AG04450 (cell line): Measurements from ENCODE around the gene KRT15. TPM values are rescaled to one million over a fixed set of nuclear protein-coding genes. Genes with fewer than 3 reads are reported as not detected.

Source experiments
- CTCF ChIA-PET: fragments of 300-600, 350-600 bp; formaldehyde crosslinking; extraction: SDS; loops from one replicate; lab custom pipeline; 2022; ENCODE audit warnings: antibody characterized with exemption, inconsistent platforms; lab: Charles Lee
- POLR2A ChIA-PET: fragments of 350-600 bp; formaldehyde crosslinking; extraction: SDS; loops from one replicate; lab custom pipeline; 2021; ENCODE audit warnings: antibody characterized with exemption, inconsistent platforms; lab: Yijun Ruan, JAX
- DNase-seq: peaks from one replicate; pipeline ENCODE4 v3.0.0-alpha.2; 2011; ENCODE audit warnings: low read depth, low spot score
- H3K27ac ChIP-seq: one replicate; pipeline ENCODE4 v1.5.1; 2012; ENCODE audit warnings: low read depth, low read length, control low read depth
- H3K27me3 ChIP-seq: one replicate; pipeline ENCODE4 v1.6.0; 2012; ENCODE audit warnings: low read length; ENCODE audit not compliant: control insufficient read depth, insufficient read depth
- H3K4me3 ChIP-seq: 2 replicates; pipeline ENCODE4 v1.5.1; 2011; ENCODE audit warnings: mild to moderate bottlenecking, low read depth, low read length, control low read depth
- H3K9me3 ChIP-seq: 2 replicates; pipeline ENCODE4 v1.5.1; 2012; ENCODE audit warnings: low read length; ENCODE audit not compliant: control insufficient read depth, insufficient read depth
- polyA plus RNA-seq: library from polyadenylated mRNA; depleted of rRNA; stranded (reverse); fragments of >200 nt; gene quantifications from 2 replicates; pipeline ENCODE4 v1.2.3, GENCODE V29; 2011
- TF ChIP-seq, protein P1 (sequence below): IDR thresholded peaks from 2 replicates; pipeline ENCODE4 v1.5.1; 2011; ENCODE audit warnings: low read depth, low read length, control low read depth, inconsistent platforms

Gene KRT15
- polyA plus RNA-seq, 1 experiment = 1.4 TPM

DNA sequence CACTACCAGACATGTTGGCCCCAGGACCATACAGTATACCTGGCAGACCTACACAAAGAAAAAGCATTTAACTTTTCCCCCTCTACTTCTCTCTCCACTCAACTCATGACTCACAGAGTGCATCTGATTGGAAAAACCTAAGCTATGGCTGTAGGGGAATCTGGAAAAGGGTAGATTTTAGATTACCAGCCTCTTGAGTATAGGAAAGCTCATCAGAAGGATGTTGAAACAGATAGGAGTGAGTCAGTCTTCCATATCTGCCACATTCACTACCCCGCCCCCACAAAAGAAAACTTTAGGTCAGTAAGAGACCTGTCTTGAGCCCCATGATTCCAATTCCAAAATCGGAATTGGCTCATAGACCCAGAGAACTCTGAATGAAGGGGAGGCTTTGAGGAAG lies 40.9 kb upstream of the KRT15 start:
- CTCF ChIA-PET = interaction anchor here (2.1 to 2.6 kb wide), 2 partner anchors 11 to 89 kb away, joined by 15 to 55 read pairs; no protein-coding TSS in a partner anchor
- H3K9me3 ChIP-seq = no peaks in the 10 kb centered on the region
- no peak overlapping the region for H3K4me3 ChIP-seq
- POLR2A ChIA-PET = no interaction called here
- TF ChIP-seq, protein P1, sequence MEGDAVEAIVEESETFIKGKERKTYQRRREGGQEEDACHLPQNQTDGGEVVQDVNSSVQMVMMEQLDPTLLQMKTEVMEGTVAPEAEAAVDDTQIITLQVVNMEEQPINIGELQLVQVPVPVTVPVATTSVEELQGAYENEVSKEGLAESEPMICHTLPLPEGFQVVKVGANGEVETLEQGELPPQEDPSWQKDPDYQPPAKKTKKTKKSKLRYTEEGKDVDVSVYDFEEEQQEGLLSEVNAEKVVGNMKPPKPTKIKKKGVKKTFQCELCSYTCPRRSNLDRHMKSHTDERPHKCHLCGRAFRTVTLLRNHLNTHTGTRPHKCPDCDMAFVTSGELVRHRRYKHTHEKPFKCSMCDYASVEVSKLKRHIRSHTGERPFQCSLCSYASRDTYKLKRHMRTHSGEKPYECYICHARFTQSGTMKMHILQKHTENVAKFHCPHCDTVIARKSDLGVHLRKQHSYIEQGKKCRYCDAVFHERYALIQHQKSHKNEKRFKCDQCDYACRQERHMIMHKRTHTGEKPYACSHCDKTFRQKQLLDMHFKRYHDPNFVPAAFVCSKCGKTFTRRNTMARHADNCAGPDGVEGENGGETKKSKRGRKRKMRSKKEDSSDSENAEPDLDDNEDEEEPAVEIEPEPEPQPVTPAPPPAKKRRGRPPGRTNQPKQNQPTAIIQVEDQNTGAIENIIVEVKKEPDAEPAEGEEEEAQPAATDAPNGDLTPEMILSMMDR = no peak
- H3K27me3 ChIP-seq = peaks cover 42% of the 10 kb centered on the region
- H3K27ac ChIP-seq = no peak overlapping the region
- DNase-seq = no peak

DNA sequence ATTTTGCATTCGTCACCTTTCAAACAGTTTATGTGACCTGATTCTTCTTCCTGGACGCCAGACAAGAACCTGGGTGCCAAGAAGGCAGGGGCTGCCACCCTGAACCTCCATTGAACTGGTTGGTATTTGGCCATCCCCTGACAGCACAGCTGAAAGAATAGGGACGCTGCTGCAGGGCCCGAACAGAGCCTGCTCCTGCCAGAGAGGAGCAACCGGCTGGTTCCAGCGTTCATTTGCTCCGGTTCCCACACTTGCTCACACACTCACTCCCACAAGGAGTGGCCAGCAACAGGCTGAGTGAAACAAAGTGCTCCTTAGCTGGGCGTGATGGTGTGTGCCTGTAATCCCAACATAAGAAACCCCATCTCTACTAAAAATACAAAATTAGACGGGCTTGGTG lies 38.2 kb upstream of the KRT15 start:
- TF ChIP-seq, protein P1 = no peak
- Histone ChIP-seq H3K9me3 (no peaks in the 10 kb centered on the region), H3K4me3 (no peak overlapping the region), H3K27me3 (peaks cover 23% of the 10 kb centered on the region), H3K27ac (no peak overlapping the region)
- POLR2A ChIA-PET = no interaction called here
- no peak for DNase-seq
- CTCF ChIA-PET = interaction anchor here (0.9 to 2.6 kb wide), 4 partner anchors 8 to 106 kb away, joined by 3 to 55 read pairs (median 6); no protein-coding TSS in a partner anchor

DNA sequence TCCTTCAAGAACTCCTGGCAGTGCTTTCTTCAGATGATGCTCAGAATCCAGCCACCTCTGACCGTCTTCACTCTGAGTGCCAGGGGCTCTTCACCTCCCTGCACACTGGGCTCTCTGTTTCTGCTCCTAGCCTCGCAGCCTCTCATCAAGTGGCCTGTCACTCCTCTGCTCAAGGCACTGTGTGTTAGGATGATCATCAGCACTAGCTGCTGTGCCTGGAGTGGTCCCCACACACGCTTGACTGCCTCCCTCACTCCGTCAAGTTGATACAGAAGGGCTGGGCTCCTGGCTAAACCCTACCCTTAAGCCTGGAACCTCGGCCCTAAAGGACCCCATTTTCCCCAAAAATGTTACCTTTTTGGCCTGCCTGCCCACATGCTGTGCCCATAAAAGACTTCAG lies 37.6 kb upstream of the KRT15 start:
- DNase-seq = no peak
- Histone ChIP-seq H3K4me3 (no peak overlapping the region), H3K9me3 (no peaks in the 10 kb centered on the region), H3K27ac (no peak overlapping the region), H3K27me3 (peaks cover 19% of the 10 kb centered on the region)
- POLR2A ChIA-PET = no interaction called here
- CTCF ChIA-PET = no interaction called here
- TF ChIP-seq, protein P1 = no peak

DNA sequence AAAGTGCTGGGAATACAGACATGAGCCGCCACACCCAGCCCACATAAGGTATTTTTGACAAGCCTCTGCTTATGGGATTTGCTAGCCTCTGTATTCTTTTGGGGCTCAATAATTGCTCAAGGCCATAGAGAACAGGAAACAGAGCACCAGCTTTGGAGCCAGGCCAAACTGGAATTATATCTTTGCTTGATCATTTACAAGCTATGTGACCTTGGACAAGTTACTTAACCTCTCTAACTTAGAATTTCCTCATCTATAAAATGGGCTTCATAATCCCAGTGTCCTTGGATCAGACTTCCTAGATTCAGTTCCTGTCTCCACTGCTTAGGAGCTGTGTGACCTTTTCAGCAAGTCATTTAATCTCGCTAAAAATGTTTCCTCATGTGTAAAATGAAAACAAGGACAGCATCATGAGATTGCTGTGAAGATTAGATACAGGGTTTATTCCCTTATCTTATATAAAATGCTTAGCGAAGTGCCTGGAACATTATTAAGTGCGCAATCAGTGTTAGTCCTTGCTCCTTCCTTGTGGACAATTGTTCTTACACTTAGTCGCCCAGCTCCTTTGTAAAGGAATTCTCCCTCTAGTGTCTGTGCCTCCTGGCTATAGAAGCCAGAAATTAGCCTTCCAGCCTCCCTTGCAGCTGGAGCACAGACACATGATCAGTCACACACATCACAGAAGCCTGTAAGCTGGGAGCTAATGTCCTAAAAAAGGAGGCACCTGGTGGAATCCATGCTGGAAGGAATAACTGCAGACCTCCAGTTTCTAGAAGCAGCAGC lies 36.6 kb upstream of the KRT15 start:
- TF ChIP-seq, protein P1 = no peak
- Histone ChIP-seq H3K27me3 (peaks cover 19% of the 10 kb centered on the region), H3K27ac (no peak overlapping the region), H3K4me3 (no peak overlapping the region), H3K9me3 (no peaks in the 10 kb centered on the region)
- CTCF ChIA-PET = interaction anchor here (1.2 to 9.3 kb wide), 2 partner anchors 18 to 91 kb away, joined by 3 to 251 read pairs; no protein-coding TSS in a partner anchor
- no peak for DNase-seq
- POLR2A ChIA-PET = no interaction called here
